Stimulated activated CD4-positive, alpha-beta T cell treated with anti-CD3 and anti-CD28 coated beads, Interleukin-15, amount 100 ng/mL, for 24 hours (primary cell): ENCODE results near the gene ESYT2.

ENCODE experiments used
- DNase-seq: peaks from one replicate; pipeline ENCODE4 v3.0.0-alpha.2; 2020

ESYT2 gene

GRCh38 chr7:158740657-158741293 lies 88.5 kb downstream of the ESYT2 start:
- no peak for DNase-seq

DNA sequence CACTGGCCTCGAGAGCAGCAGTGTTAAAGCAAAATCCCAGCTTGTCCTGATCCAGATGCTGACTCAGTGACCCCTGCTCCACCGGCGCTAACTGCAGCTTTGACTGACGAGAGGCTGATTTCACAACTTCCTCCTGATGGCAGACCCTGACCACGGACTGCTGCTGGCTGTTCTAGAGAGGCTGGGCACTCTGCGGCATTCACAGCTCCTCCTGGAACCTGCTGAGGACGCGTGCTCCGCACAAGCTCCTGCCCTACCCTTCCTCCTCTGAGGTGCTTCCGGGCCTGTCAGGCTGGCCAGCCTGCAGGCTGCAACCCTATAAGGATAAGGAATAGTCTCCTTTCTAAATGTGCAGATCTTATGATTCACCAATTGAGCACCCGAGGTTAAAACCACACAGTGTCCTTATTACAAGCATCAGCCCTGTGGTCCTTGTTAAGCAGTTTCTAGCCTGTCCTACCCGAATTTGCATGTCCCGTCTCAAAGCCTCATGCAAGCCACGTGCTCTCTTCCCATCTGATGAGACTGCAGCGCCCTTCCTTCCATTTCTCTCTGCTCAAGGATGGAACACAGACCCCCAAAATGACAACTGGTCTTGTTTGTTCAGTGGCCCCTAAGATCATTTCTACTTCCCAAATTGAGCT lies 89.2 kb downstream of the ESYT2 start:
- no peak for DNase-seq

- DNase-seq: no peak
These were observed 90.5 kb downstream of the ESYT2 start for GRCh38 chr7:158738841-158739240.

DNA sequence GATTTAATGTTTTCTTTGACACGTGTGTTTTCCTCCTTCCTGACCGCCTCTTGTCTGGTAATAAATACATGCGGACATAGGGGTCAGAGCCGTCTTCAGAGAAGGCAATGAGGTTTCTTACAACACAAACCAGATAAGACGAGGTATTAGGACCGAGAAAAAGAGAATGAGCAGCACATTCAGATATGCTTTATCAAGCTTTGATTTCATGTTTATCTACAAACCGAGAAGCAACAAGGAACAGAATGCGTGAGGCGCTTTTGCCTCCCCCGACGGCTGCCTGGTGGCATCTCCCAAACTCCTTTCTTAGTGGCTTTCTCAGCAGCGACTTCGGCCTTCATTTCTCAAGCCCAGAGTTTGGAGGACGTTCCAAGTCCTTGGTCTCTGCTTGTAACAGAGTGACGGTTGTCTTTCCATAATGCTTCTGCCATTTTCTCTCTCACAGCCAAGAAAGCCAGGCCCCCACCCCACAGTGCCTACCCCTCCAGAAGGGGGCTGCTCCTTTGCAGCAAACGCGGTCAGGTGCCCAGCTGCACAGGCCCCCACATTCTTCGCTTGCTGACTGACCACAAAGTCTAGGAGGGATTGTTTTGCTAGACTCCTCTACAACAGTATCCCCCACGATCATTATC lies 92.1 kb downstream of the ESYT2 start:
- no peak for DNase-seq

DNA sequence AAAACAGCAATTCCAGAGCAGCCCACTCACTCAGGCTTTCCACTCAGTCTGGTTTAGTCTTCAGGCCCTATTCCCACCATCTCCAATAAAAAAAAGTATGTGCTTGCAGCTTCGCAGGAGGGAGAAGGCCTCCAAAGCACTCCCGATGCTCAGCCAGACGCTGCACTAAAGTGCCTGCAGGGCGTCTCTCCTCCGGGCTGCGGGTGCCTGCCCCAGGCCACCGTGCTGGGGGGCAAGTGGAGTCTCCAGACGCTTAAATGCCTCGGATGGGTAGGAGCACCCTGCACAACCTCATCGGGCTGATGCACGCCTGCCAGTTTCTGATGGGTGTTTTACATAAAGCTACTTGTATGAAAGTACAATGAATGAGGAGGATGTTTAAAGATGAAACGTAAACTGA lies 93.4 kb downstream of the ESYT2 start:
- no peak for DNase-seq

DNA sequence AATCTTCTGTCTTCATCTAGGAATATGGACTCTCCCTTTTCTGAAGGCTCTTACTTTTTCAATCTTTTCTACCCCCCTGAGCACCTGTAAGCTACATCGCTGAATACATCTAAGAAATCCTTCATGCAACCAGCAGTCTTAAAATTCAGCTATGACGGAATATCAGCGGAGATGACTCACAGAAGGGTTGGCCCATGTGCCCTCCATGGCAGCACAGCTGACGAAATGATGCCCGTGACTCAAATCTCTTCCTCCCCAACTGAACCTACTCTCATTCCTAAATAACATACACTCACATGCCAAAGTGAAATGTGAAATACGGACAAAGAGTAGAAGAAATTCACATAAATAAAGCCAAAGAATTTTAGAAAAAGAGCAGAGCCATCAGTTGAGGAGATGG lies 94.4 kb downstream of the ESYT2 start:
- DNase-seq: no peak

DNA sequence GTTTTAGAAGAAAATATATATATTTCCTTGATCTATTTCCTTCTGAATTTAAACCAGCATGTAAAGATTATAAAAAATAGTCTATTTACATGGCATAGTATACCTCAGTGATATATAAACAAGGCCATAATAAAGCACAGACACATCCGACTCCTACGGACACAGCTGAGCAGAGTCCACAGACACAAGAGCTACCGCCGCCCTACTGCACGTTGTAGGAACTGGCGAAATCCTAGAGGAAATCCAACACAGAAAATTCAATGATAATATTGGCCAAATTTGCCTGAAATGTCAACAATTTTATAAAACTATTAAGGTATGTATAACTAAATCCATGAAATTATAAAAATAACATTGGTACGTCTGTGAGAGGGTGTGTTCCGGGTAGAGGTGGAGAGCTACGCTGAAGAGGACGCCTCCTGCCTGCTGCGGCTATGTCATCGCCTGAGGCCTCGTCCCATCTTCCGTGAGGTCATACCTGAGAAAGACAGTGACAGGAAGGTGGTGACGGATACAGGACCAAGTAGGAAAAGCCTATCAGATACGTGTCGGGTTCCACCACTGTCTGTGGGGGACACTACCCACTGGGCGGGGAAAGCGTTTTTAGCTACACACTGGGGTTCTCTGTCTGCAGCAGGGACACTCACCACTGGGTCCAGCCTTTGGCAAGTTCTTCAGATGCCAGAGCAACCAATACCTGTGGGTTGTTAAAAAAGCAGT lies 95.4 kb downstream of the ESYT2 start:
- DNase-seq: no peak

DNA sequence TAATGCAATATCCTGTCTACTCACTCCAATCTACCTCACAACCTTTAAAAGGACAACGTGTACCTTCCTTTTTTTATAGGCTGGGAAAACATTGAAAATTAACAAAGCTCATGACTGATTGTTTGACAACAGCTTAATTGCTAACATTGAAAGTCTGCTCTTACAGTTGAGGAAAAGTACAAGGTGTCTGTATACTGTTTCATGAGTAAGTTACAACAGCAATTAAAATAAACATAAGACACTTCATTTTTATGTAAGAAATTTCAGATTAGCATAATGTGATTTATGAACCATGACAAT lies 96.1 kb downstream of the ESYT2 start:
- no peak for DNase-seq

- no peak for DNase-seq
These were observed 96.7 kb downstream of the ESYT2 start for GRCh38 chr7:158732494-158733219.

GRCh38 chr7:158731761-158732160 lies 97.5 kb downstream of the ESYT2 start:
- DNase-seq: no peak

- no peak for DNase-seq
These were observed 98.6 kb downstream of the ESYT2 start for GRCh38 chr7:158730383-158731346.

DNA sequence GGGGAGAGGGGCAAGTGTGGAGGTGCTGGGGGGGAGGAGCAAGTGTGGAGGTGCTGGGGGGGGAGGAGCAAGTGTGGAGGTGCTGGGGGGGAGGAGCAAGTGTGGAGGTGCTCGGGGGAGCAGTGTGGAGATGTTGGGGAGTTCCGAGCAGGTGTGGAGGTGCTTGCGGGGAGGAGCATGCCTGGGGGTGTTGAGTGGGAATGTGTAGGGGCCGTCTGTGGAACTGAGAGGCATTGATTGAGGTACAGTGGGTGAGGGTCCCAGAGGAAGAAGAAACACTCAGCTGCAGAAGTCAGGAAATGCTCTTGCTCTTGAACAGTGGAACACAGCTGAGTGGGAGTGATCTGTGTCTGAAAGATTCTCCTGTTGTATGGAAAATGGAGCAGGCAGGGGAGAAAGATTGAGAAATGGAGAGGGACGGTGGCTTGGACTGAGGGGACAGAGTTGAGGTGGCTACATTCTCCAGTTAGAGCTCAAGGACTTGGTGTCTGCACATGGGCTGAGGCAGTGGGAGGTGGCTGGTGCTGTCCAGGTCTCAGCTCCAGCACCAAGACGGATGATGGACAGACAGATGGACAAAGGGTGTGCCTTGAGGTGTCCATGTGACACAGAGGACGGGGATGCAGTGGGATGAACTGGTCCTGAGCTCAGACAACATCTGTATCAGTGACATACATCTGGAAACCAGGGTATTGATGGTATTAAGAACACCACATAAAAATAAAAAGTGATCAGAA lies 99.5 kb downstream of the ESYT2 start:
- DNase-seq: no peak

DNA sequence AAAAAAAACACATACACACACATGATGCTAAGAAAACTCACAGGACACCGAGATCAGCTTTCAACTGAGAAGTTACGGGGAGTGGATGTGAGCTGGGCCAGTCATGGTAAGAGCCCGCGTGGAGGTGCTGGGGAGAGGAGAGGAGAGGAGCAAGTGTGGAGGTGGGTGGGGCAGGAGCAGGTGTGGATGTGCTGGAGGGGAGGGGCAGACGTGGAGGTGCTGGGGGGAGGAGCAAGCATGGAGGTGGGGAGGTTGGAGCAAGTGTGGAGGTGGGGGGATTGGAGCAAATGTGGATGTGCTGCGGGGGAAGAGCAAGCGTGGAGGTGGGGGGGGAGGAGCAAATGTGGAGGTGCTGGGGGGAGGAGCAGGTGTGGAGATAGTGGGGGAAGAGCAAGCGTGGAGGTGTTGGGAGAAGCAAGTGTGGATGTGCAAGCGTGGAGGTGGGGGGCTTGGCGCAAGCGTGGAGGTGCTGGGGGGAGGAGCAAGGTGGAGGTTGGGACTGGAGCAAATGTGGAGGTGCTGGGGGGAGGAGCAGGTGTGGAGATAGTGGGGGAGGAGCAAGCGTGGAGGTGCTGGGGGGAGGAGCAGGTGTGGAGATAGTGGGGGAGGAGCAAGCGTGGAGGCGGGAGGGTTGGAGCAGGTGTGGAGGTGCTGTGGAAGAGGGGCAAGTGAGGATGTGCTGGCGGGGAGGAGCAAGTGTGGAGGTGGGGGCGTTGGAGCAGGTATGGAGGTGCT lies 100.2 kb downstream of the ESYT2 start:
- no peak for DNase-seq

- no peak for DNase-seq
These were observed 101.6 kb downstream of the ESYT2 start for GRCh38 chr7:158727690-158728089.

- no peak for DNase-seq
These were observed 103.0 kb downstream of the ESYT2 start for GRCh38 chr7:158726277-158726807.

- no peak for DNase-seq
These were observed 103.9 kb downstream of the ESYT2 start for GRCh38 chr7:158725506-158725800.

DNA sequence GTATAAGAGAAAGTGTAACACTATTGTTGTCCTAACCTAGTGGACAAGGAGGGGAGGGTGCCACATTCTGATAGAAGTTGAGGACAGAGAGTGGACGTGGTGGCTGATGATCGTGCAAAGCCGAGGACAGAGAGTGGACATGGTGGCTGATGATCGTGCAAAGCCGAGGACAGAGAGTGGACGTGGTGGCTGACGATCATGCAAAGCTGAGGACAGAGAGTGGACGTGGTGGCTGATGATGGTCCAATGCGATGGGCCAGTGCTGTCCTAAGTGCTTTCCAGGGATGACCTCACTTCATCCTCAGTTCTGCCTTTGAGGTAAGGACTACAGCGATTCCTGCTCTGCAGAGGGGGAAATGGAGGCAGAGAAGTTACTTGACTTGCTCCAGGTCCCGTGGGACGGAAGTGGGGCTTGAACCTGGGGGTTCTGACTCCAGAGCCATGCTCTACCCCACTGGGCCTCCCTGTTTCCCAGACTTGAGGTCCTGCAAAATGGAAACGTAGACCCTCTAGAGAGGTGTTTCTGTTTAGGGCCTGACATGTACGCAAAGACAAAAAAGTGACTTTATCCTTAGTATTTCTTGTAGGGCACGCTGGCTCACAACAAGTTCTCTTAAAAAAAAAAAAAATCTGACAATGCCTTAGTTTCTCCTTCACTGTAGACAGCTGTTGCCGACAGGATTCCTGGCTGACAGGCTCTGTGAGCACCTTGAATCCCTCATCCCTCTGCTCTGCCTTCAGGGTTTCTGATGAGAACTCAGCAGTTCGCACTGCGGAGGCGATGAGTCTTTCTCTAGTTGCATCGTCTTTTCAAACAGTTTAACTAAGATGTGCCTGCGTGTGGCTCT lies 104.4 kb downstream of the ESYT2 start:
- no peak for DNase-seq

- no peak for DNase-seq
These were observed 105.5 kb downstream of the ESYT2 start for GRCh38 chr7:158723714-158724385.

DNA sequence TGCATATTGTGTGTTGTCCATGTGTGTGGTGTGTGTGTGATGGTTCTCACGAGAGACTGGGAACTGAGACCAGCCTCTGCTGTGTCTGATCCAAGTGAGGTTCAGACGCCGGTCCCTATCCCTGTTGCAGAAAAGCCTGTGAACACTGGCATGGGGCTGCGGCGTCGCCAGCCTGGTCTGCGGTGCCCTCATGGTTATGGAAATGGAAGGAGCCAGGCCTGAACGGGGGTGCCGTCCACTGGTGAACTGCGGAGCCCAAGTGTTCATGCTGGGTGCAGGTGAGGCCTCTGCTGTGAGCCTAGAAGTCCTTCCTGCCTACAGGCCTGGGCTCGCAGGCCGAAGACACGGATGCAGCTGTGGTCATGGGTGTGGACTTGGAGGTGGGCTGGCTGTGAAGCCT lies 106.0 kb downstream of the ESYT2 start:
- DNase-seq: no peak
